CD4-positive, alpha-beta T cell treated with Interleukin-4 for 4 hours (primary cell): ENCODE measurements around the gene LHFPL2.
A peak's percentile ranks its signal among the peaks of the same experiment; 100 is the strongest.
"Not testable (repeated sequence)": the region's sequence is repeated elsewhere in the genome, so short reads cannot be mapped to it uniquely, and the experiment has no call there.

Experiments
- DNase-seq: peaks from one replicate; pipeline ENCODE4 v3.0.0-alpha.2; 2020

Gene LHFPL2

DNA sequence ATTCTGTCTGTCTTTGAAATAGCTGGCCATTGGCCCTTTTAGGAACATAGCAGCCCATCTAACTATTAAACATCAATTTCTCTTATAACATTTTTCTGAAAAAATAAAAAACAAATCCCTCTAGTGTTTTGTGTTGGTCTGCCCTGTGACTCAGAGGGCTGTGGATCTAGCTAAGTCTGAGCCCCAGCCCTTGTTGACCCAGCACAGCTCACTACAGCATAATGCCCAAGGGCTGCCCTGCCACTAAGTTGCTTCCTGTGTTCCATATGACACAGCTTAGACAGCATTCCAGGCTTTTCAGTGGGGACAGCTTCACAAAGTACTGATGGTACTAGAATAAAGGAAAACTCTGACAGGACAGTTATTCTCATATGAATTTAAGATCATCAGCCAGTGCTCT, 152.2 kb downstream of the LHFPL2 start:
- no peak for DNase-seq

DNA sequence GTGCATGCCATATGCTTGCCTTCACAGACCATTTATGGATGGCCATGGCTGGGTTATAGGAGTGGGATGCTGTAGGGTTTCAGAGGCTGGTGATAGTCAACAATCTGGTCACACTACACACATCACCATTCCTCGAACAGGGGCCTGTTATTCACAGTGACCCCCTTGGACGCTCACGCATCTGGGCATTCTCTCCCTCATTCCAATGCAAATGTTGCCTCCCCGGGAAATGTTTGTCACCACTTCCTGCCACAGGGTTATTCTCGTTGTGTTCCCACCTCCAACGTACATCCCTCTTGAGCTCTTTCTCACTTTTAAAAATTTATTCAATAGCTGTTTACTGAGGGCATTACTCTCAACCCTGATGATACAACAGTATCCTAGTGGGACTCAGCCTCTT, 152.8 kb downstream of the LHFPL2 start:
- no peak for DNase-seq

DNA sequence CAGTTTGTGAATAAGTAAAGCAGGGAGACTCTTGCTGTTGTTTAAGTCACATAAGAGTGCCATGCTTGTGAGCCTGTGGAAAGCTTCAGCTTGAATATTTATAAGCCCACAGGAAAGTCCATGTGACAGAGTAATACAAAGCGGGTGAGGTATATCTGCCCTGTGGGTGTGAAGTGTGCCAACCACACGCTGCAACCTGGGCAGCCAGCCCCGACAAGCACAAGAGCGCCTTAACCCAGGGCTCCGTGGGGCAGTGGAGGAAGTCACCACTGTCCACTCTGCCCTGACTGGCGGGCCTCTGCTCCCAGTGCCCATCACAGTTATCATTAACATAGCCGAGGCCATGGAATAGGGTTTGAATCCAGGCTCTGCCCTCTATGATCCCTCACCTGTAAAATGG, 155.9 kb downstream of the LHFPL2 start:
- DNase-seq, result no peak

DNA sequence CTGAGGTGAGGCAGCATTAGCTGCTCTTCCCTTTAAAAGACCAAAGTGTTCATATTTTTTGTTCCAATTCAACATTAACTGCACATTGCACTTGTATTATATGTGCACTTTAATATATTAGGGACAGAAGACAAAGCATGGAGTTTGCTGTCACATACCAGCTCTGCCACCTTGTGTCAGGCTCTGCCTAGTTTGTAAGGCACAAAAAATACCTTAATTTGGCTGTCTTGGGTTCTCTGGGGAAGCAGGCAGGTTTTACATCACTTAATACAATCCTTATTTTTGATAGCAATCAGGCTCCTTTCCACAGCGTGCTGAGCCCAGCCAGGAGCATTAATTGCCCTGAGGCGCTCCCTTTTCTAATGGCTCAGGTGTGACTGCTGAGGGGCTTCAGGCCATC, 156.3 kb downstream of the LHFPL2 start:
- DNase-seq, result no peak

DNA sequence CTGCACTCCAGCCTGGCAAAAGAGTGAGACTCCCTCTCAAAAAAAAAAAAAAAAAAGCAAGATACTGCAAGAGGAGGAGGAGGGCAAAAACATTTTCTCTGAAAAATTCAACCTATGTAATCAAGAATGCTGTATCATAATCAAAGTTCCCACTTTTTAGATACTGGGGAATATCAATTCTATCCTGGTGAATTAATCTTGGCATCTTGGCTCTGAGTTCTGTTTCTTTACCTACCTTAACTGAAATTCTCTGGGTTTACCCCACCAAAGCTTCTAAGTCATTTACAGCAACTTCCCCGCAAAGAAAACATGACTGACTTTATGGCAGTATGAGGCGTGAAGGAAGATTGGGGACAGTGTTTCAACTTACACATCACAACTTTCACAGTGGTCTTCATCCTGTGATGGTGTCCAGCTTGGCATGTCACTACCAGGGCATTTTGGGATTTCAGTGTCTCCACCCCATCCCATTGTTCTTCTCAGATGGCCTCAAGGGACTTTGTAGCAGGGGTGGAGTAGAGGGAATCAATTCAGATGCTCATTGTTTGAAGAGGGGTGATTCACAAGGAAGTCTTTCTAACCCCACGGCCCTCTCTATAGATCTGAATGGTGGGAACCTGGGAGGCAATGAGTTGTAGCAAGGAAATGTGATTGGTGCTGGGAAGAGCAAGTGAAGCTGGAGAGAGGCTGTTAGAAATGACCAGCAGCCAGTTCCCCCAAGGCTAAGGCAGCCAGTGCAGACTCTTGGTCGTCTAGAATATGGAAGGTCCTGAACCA, 157.7 kb downstream of the LHFPL2 start:
- DNase-seq, result no peak

DNA sequence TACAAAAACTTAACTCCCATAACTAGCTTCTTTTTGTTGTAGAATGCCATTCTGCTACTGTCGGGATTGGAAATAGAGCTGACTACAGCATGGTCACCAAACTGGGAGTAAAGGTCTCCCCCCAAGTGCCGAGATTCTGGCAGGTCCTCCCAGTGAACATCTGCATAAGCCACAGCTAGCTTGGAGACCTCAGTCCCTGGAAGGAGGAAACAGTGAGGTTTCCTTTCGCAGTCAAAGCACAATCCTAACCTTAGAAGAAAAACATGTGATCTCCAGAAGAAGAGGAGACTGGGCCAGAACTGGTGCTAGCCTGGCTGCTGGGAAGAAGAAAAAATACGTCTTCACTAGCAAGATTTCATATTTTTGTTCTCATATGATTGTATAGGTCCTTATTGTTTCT, 160.7 kb downstream of the LHFPL2 start:
- DNase-seq, result no peak

DNA sequence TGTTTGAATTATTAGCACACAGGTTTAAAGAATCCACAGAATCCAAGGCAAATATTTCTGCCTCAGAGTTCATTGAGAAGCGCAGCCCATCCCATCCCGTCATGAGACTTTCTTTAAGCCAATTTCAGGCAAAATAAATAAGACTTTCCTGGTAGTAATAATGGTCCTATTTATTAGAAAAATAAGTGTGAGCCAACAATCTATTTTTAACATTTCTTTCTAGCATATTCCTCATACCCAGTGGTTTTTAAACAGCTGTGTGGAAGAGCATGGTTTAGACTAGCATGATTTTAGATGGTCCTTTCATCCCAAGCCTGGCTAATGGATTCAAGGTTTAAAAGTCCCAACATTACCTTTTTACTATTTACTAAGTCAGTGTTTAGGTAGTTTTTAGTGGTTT, 162.4 kb downstream of the LHFPL2 start:
- DNase-seq, result no peak

DNA sequence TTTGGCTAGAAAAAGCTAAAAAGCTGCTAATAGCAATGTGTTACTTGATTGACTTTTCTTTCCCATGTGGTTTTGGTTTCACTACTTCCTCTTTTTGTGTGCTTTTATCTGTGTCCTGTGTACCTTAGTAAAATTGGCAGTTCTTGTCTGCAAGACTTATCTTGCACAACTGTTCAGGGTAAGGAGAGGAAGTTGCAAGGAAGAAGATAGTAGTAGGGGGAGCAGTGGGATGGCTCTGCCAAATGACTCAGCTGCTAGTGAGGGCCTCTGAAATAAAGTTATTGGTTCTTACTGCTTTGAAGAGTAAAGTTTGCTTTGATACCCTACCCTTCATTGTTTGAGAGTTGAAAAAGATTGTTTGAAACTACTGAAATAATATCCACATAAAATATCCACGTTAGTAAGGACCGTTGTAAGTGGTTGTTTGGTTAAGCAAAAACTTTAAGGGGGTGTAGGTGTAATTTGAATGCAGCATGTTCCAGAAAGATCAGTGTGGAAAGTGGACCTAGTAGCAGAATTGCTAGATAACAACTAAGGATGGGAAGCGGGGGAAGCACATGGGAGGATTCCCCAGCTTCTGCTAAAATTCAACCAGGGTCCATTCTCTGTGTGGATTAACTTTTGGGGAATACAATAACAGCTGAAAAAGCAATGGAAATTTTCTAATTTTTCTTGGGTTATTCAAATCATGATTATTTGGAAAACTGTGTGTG, 164.6 kb downstream of the LHFPL2 start:
- DNase-seq, result peak; percentile 10

DNA sequence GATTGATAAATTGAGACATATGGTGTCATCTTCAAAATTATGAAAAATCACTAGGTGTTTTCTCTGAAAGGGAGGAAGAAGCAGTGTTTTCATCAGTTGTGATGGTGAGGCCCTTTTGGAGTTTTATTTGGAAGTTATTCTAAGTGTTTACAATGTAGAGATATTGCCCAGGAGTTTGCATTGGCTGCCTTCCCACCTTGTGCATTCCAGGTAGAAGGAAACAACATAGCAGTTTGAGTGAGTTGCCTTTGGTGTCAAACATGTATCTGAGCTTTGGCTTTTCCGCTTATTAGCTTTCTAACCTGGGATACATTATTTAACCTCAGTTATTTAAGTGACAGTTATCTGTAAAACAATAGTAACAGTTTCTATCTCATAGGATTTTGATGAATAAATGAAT, 165.6 kb downstream of the LHFPL2 start:
- DNase-seq, result no peak

DNA sequence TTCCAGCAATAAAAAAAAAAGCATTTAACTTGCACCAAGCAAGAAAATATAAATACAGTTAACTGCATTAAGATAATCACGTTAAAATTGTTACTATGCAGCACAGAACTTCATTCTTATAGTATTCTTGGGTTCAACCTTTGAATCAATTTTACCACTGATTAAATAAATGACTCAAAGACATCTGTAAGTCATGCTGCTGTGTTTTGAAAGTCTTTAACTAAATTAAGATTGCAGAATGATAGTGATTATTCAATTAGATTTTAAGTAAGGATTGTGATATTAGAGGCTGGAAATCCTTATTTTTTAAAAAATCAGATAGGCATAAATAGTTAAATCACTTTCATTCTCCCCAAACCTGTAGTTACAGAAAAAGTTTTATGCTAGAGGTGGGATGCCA, 171.8 kb downstream of the LHFPL2 start:
- no peak for DNase-seq

DNA sequence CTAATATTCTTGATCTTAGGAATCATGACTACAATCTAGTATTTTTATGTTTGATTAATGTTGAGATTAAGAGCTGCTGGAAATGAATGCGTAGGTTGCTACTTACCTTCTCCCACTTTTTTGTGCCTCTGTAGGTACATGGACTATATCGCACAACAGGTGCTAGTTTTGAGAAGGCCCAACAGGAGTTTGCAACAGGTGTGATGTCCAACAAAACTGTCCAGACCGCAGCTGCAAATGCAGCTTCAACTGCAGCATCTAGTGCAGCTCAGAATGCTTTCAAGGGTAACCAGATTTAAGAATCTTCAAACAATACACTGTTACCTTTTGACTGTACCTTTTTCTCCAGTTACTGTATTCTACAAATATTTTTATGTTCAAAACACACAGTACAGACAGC, 173.2 kb downstream of the LHFPL2 start:
- no peak for DNase-seq

DNA sequence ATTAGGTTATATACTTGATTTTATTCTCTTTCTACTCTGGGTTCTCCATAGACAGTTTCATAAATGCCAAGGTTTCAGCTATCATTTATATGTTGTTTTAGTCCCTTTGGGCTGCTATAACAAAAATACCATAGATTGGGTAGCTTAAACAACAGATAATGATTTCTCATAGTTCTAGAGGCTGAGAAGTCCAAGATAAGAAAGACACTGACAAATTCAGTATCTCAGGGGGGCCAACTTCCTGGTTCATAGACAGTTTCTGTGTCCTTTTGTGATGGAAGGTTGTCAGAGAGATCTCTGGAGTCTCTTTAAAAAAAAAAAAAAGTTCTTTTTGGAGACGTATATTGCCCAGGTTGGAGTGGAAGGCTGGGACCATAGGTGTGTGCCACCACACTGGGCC, 174.8 kb downstream of the LHFPL2 start:
- no peak for DNase-seq

DNA sequence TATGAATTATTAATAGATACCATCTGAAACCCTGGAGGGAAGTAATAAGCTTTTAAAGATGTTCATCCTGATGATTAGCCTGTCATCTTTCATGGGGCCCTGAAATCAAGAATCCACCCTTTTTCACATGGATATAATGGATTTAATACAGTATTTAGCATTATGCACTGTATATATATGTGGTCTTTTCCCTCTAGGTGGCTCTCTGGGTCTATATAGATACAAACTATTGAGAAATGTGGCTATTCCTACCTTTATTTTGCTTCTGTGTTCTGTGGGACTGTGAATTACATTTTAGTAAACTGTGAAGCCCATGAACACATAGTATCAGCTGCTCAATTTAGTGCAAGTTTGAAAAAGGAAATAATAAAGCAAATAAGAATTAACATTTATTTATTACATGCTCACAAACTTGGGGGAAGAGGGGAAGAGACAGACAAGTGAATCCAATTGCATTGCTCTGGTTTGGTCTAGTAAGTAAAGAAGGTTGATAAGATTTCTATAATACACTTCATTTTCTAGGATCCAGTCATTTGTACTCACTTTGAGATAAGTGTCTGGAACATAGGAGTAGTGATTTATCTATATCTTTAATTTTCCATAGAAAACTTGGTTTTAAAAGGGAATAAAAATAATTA, 176.0 kb downstream of the LHFPL2 start:
- DNase-seq, result no peak

DNA sequence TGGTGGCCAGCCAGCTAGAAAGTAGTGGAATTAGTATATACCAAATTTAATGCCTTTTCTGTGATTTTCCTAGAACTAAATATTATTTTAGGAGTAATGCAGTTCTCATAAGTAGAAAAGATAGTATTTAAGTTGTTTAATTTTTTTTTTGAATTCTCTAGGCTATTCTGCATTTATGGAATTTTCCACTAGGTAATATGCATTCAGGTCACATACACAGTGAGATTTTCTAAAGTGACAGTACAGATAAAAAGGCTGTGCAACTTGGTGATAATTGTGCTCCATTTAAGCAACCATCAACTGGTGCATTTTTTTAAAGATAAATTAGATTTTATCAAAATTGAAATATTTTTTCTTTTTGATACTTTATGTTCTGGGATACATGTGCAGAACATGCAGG, 176.7 kb downstream of the LHFPL2 start:
- no peak for DNase-seq

DNA sequence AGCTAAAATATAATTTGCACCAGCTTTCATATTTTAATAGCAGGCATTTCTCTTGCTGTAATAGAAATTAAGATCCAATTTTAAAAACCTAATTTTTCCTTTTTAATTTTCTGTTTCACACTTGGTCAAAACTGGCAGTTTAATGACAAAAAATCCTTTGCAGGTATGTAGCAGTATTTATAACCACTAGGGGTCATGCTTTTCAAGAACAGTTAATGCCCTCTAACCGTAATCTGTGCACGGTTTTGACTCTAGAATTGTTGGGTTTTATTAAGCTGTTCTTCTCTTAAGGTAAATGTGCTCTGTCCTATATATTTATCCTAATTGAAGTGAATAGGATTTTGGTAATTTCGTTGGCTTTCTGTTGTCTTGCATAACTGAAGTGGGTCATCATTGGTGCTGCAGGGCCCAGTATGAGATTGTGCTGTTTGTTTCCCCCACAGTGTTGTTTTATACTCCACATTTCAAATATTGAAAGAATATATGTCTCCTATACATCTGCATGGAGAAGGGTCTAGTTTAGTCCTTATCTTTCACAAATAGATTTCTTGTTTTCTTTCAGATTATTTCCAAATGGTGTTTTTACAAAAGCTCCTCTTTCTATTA, 180.7 kb downstream of the LHFPL2 start:
- DNase-seq, result peak; percentile 16

DNA sequence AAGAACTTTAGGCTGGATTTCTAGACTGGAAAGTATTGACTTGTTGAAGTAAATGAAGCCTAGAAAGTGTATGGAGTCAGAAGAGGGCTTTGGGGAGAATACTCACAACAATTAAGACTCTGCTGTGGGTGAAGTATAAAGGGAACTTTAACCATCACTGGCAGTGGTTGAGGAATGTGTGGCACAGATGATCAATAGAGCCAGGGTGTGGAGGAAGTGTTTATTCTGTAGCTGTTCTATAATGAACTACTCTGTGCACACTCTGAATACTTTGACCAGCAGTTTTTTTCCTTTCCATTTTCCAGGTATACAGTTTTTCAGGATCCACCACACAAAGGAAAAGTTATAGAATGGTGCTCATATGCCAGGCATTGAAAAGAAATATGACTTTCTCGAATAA, 181.4 kb downstream of the LHFPL2 start:
- DNase-seq, result no peak

DNA sequence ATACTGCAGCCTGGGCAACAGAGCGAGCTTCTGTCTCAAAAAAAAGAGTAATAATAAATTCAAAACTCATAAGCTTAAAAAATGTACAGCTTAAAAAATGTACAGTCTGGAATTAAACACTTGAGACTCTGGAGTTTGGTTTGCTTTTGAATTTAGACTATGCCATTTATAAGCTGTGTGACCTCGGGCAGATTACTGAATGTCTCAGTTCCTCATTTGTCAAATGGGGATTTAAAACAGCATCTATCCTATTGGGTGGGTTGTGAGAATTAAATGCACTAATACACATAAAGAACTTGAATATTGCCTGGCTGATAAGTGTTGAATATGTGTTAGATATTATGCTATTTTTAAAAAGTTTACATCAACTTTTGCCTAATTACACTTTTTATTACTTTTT, 189.7 kb downstream of the LHFPL2 start:
- DNase-seq, result no peak

DNA sequence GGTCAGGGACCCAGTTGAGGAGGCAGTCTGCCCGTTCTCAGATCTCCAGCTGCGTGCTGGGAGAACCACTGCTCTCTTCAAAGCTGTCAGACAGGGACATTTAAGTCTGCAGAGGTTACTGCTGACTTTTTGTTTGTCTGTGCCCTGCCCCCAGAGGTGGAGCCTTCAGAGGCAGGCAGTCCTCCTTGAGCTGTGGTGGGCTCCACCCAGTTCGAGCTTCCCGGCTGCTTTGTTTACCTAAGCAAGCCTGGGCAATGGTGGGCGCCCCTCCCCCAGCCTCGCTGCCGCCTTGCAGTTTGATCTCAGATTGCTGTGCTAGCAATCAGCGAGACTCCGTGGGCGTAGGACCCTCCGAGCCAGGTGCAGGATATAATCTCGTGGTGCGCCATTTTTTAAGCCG, 191.1 kb downstream of the LHFPL2 start:
- DNase-seq, result not testable (repeated sequence)

DNA sequence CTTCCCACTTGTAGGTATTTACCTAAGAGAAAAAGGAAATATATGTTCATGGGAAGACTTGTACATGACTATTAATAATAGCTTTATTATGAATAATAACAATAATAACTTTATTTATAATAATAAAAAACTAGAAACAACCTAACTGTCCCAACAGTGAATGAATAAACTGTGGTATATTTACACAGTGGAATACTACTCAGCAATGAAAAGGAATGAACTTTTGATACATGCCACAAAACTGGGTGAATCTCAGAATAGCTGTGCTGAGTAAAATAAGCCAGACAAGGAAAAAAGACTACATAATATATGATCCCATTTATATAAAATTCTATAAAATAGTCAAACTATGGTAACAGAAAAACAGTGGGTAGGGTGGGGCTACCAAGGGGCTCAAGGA, 199.5 kb downstream of the LHFPL2 start:
- no peak for DNase-seq

DNA sequence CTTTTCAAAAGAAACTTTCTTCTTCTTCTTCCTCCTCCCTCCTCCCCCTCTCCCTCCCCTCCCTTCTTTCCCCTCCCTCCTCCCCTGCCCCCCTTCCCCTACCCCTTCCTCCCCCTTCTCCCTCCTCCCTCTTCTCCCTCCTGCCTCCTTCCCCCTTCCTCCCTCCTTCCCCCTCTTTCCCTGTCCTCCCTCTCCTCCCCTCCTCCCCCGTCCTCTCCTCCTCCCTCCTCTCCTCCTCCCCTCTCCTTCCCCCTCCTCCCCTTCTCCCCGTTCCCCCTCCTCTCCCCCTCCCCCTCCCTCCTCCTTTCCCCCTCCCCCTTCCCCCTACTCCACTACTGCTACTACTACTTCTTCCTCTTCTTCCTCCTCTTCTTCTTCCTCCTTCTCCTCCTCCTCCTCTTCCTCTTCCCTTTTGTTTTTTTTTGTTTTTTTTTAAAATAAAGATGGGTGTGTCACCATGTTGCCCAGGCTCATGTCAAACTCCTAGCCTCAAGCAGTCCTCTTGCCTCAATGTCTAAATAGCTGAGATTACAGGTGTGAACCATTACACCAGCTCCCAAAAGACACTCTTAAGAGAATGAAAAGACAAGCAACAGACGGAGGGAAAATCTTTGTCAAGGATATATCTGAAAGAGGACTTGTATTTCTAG, 200.7 kb downstream of the LHFPL2 start:
- no peak for DNase-seq
